Measurements from ENCODE around the gene LYPLAL1. TPM values are rescaled to one million over a fixed set of nuclear protein-coding genes. Genes with fewer than 3 reads are reported as not detected.

The LYPLAL1 gene
- total RNA-seq, 1 donor from 2014 or later = 33.2 TPM

DNA sequence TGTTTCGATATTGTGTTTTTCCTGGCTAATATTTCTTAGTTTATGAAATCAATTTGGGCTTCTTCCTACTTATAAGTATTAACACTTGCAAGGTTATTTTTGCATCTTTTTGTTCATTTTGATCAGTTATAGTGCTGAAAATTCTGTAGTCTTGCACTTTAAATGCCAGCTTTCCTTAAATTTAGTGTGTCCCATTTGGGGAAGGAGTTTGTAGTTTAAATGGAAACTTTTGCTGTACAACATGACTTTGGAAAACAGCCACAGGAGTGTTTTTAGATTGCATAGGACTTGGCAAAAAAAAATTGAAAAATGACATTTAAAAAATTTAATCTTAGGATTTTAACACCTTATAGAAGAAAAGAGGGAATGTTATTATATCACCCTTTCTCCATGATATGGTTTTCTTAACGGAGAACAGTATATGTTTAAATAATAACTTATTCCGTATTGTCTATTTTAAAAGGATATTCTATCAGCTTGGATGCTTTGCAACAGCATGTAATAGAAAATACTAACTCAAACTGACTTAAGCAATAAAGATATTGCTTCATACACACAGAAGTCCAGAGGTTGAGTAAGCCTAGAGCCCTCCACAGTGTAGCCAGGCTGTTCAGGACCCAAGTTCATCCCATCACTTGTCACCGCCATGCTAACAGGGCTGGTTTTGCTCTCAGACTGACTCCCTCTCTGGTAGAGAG is 53.8 kb downstream of the LYPLAL1 start:
- no peaks in the 10 kb centered on the region for H3K27me3 ChIP-seq
- H3K4me1 ChIP-seq = no peaks in the 10 kb centered on the region
- no peak for DNase-seq
- no peak for ATAC-seq
- no peak overlapping the region for H3K27ac ChIP-seq
- H3K9me3 ChIP-seq = no peaks in the 10 kb centered on the region
- peaks cover 5% of the 10 kb centered on the region for H3K36me3 ChIP-seq
- intact Hi-C loops (cut with DNase I) = no loop called here
- H3K4me3 ChIP-seq = no peak overlapping the region
- TF ChIP-seq CTCF (IDR thresholded peaks at IDR 0.05) = no peak

DNA sequence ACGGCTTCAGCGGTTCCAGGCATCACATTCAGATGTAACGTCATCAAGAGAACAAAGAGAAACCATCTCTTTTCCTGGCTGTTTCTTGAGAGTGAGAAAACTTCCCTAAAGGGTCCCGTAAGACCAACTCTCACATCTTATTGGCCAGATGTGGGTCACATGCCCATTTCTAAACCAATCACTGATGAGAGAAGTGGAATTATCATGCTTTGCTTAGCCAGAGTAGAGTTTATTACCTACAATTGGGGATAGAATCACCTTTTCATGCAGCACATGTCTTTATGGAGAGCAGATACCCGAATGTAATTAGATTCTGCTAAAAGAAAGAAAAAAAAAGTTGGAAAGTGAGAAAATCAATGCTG is 54.4 kb downstream of the LYPLAL1 start:
- no peak overlapping the region for H3K27ac ChIP-seq
- ATAC-seq (no peak), DNase-seq (no peak)
- TF ChIP-seq CTCF (IDR thresholded peaks at IDR 0.05) = no peak
- H3K9me3 ChIP-seq = no peaks in the 10 kb centered on the region
- H3K4me3 ChIP-seq = no peak overlapping the region
- intact Hi-C loops (cut with DNase I) = no loop called here
- no peaks in the 10 kb centered on the region for H3K27me3 ChIP-seq
- peaks cover 5% of the 10 kb centered on the region for H3K36me3 ChIP-seq
- H3K4me1 ChIP-seq = no peaks in the 10 kb centered on the region

- DNase-seq = no peak
- no peak for ATAC-seq
- H3K4me3 ChIP-seq = no peak overlapping the region
- no peaks in the 10 kb centered on the region for H3K9me3 ChIP-seq
- H3K4me1 ChIP-seq = no peaks in the 10 kb centered on the region
- no peak for TF ChIP-seq CTCF (IDR thresholded peaks at IDR 0.05)
- no peaks in the 10 kb centered on the region for H3K27me3 ChIP-seq
- no peak overlapping the region for H3K27ac ChIP-seq
- peaks cover 5% of the 10 kb centered on the region for H3K36me3 ChIP-seq
- intact Hi-C loops (cut with DNase I) = no loop called here
Observed at GRCh38 chr1:219232890-219233289, 59.2 kb downstream of the LYPLAL1 start.

GRCh38 chr1:219235903-219236481 is 62.3 kb downstream of the LYPLAL1 start:
- no peak for DNase-seq
- Histone ChIP-seq H3K36me3 (no peaks in the 10 kb centered on the region), H3K4me1 (no peaks in the 10 kb centered on the region), H3K27me3 (no peaks in the 10 kb centered on the region), H3K9me3 (no peaks in the 10 kb centered on the region), H3K4me3 (no peak overlapping the region), H3K27ac (no peak overlapping the region)
- intact Hi-C loops (cut with DNase I) = no loop called here
- no peak for ATAC-seq
- no peak for TF ChIP-seq CTCF (IDR thresholded peaks at IDR 0.05)

- no peaks in the 10 kb centered on the region for H3K4me1 ChIP-seq
- no peaks in the 10 kb centered on the region for H3K36me3 ChIP-seq
- H3K27ac ChIP-seq = no peak overlapping the region
- DNase-seq = no peak
- ATAC-seq = no peak
- intact Hi-C loops (cut with DNase I) = no loop called here
- no peaks in the 10 kb centered on the region for H3K27me3 ChIP-seq
- TF ChIP-seq CTCF (IDR thresholded peaks at IDR 0.05) = no peak
- H3K9me3 ChIP-seq = no peaks in the 10 kb centered on the region
- no peak overlapping the region for H3K4me3 ChIP-seq
Observed at GRCh38 chr1:219236933-219237610, 63.4 kb downstream of the LYPLAL1 start.

Data from upper lobe of right lung (tissue), 1 donor.